ENCODE results near the gene SPHK2. TPM values are rescaled to one million over a fixed set of nuclear protein-coding genes. Genes with fewer than 3 reads are reported as not detected.

The SPHK2 gene
- total RNA-seq, 1 experiment from 2014 or later = 38.8 TPM

GRCh38 chr19:48582168-48582567 is 37.1 kb upstream of the SPHK2 start:
- Histone ChIP-seq H3K36me3 (ENCODE audit: insufficient read depth, low read length, poor library complexity, severe bottlenecking) (no peaks in the 10 kb centered on the region), H3K27ac (ENCODE audit: low read depth, low read length, poor library complexity, severe bottlenecking) (no peak overlapping the region), H3K27me3 (replicated peaks; ENCODE audit: insufficient read depth, low read depth, low read length, poor library complexity) (no peaks in the 10 kb centered on the region), H3K4me1 (ENCODE audit: insufficient read depth, low read length, poor library complexity, severe bottlenecking) (peaks cover 4% of the 10 kb centered on the region), H3K4me3 (ENCODE audit: low read depth, low read length, poor library complexity, severe bottlenecking) (no peak overlapping the region), H3K9me3 (ENCODE audit: low read depth, low read length, poor library complexity, severe bottlenecking) (no peaks in the 10 kb centered on the region)
- CTCF ChIA-PET = interaction anchor here (1.6 kb wide), 1 partner anchor 76 kb away, joined by 8 read pairs; no protein-coding TSS in a partner anchor
- POLR2A ChIA-PET (ENCODE audit: low non-redundant PET) = no interaction called here
- intact Hi-C loops (cut with micrococcal nuclease; ENCODE audit: unreplicated experiment) = loop anchor here (5.0 kb wide), 1 partner anchor 315 kb away; no protein-coding TSS in a partner anchor
- TF ChIP-seq EZH2 (IDR thresholded peaks at IDR 0.05; ENCODE audit: borderline replicate concordance, low read depth, low read length, poor library complexity, severe bottlenecking) = no peak
- TF ChIP-seq, protein P1, sequence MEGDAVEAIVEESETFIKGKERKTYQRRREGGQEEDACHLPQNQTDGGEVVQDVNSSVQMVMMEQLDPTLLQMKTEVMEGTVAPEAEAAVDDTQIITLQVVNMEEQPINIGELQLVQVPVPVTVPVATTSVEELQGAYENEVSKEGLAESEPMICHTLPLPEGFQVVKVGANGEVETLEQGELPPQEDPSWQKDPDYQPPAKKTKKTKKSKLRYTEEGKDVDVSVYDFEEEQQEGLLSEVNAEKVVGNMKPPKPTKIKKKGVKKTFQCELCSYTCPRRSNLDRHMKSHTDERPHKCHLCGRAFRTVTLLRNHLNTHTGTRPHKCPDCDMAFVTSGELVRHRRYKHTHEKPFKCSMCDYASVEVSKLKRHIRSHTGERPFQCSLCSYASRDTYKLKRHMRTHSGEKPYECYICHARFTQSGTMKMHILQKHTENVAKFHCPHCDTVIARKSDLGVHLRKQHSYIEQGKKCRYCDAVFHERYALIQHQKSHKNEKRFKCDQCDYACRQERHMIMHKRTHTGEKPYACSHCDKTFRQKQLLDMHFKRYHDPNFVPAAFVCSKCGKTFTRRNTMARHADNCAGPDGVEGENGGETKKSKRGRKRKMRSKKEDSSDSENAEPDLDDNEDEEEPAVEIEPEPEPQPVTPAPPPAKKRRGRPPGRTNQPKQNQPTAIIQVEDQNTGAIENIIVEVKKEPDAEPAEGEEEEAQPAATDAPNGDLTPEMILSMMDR (conservative IDR thresholded peaks at IDR 0.05; ENCODE audit: low read depth, low read length) = no peak
- no TSS peak for BruUV-seq (replicated peaks)
- no peak for DNase-seq (ENCODE audit: low spot score)

DNA sequence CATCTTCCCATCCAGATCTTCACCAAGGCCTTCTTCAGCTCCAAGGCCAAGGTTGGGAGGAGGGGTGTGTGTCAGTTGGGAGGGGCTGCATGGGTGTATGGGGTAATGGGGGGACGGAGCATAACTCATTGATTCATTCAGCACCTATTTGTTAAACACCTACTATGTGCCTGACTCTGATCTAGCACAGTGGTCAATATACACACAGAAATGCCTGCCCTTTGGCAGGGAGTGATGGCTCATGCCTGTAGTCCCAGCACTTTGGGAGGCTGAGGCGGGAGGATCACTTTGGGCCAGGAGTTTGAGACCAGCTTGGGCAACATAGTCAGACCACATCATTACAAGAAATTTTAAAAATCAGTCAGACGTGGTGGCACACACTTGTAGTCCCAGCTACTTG is 31.9 kb upstream of the SPHK2 start:
- DNase-seq (ENCODE audit: low spot score) = no peak
- Histone ChIP-seq H3K4me1 (ENCODE audit: insufficient read depth, low read length, poor library complexity, severe bottlenecking) (peaks cover 4% of the 10 kb centered on the region), H3K4me3 (ENCODE audit: low read depth, low read length, poor library complexity, severe bottlenecking) (no peak overlapping the region), H3K27me3 (replicated peaks; ENCODE audit: insufficient read depth, low read depth, low read length, poor library complexity) (no peaks in the 10 kb centered on the region), H3K9me3 (ENCODE audit: low read depth, low read length, poor library complexity, severe bottlenecking) (no peaks in the 10 kb centered on the region), H3K27ac (ENCODE audit: low read depth, low read length, poor library complexity, severe bottlenecking) (no peak overlapping the region), H3K36me3 (ENCODE audit: insufficient read depth, low read length, poor library complexity, severe bottlenecking) (no peaks in the 10 kb centered on the region)
- TF ChIP-seq, protein P1 (conservative IDR thresholded peaks at IDR 0.05; ENCODE audit: low read depth, low read length) = no peak
- TF ChIP-seq EZH2 (IDR thresholded peaks at IDR 0.05; ENCODE audit: borderline replicate concordance, low read depth, low read length, poor library complexity, severe bottlenecking) = no peak
- ChIA-PET POLR2A (ENCODE audit: low non-redundant PET) (no interaction called here), CTCF (interaction anchor here (0.6 to 1.4 kb wide), 3 partner anchors 82 to 269 kb away, joined by 3 to 6 read pairs (median 5); partner anchors contain the start of gene GRIN2D)
- no TSS peak for BruUV-seq (replicated peaks)
- intact Hi-C loops (cut with micrococcal nuclease; ENCODE audit: unreplicated experiment) = no loop called here

GRCh38 chr19:48588670-48589401 is 30.5 kb upstream of the SPHK2 start:
- H3K4me1 ChIP-seq (ENCODE audit: insufficient read depth, low read length, poor library complexity, severe bottlenecking) = peaks cover 4% of the 10 kb centered on the region
- no TSS peak for BruUV-seq (replicated peaks)
- ChIA-PET CTCF (interaction anchor here (0.5 to 1.5 kb wide), 15 partner anchors 12 to 435 kb away, joined by 3 to 15 read pairs (median 4); no protein-coding TSS in a partner anchor), POLR2A (ENCODE audit: low non-redundant PET) (no interaction called here)
- intact Hi-C loops (cut with micrococcal nuclease; ENCODE audit: unreplicated experiment) = no loop called here
- H3K27me3 ChIP-seq (replicated peaks; ENCODE audit: insufficient read depth, low read depth, low read length, poor library complexity) = no peaks in the 10 kb centered on the region
- no peaks in the 10 kb centered on the region for H3K36me3 ChIP-seq (ENCODE audit: insufficient read depth, low read length, poor library complexity, severe bottlenecking)
- H3K27ac ChIP-seq (ENCODE audit: low read depth, low read length, poor library complexity, severe bottlenecking) = no peak overlapping the region
- DNase-seq (ENCODE audit: low spot score) = peak; percentile 92
- H3K9me3 ChIP-seq (ENCODE audit: low read depth, low read length, poor library complexity, severe bottlenecking) = no peaks in the 10 kb centered on the region
- TF ChIP-seq, protein P1 (conservative IDR thresholded peaks at IDR 0.05; ENCODE audit: low read depth, low read length) = peak; percentile 99
- TF ChIP-seq EZH2 (IDR thresholded peaks at IDR 0.05; ENCODE audit: borderline replicate concordance, low read depth, low read length, poor library complexity, severe bottlenecking) = no peak
- peak overlapping the region; percentile 47 for H3K4me3 ChIP-seq (ENCODE audit: low read depth, low read length, poor library complexity, severe bottlenecking)
